AG08395 (cell line): ENCODE results near the gene RECQL5.
"Not testable (repeated sequence)": the region's sequence is repeated elsewhere in the genome, so short reads cannot be mapped to it uniquely, and the experiment has no call there.

ENCODE experiments used
- DNase-seq: peaks from one replicate; pipeline ENCODE4 v3.0.0; 2012; ENCODE audit warnings: mixed read lengths, low spot score

RECQL5 gene

DNA sequence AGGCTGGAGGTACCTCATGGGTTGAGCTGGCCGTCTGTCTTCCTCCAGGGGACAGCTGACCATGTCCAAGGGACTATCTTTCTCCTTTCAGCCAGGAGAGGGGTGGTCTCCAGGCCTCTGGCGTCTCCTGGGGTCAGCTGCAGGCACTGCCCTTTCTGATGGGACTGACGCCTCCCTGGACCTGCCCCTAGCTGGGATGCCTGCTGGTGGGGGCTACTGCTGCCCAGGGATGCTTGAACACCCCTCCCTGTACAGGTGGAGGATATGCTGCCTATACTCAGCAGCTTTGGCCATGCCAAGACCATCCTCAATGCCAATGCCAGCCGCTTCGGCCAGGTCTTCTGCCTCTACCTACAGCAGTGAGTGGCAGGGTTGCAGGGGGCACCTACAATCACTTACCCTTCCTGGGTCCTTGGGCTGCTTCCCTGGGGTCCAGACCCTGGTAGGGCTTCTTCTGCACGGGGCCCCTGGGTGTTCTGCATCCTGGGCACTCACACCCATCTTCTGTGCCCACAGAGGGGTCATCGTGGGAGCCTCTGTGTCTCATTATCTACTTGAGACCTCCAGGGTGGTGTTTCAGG lies 75.1 kb downstream of the RECQL5 start:
- DNase-seq = no peak

DNA sequence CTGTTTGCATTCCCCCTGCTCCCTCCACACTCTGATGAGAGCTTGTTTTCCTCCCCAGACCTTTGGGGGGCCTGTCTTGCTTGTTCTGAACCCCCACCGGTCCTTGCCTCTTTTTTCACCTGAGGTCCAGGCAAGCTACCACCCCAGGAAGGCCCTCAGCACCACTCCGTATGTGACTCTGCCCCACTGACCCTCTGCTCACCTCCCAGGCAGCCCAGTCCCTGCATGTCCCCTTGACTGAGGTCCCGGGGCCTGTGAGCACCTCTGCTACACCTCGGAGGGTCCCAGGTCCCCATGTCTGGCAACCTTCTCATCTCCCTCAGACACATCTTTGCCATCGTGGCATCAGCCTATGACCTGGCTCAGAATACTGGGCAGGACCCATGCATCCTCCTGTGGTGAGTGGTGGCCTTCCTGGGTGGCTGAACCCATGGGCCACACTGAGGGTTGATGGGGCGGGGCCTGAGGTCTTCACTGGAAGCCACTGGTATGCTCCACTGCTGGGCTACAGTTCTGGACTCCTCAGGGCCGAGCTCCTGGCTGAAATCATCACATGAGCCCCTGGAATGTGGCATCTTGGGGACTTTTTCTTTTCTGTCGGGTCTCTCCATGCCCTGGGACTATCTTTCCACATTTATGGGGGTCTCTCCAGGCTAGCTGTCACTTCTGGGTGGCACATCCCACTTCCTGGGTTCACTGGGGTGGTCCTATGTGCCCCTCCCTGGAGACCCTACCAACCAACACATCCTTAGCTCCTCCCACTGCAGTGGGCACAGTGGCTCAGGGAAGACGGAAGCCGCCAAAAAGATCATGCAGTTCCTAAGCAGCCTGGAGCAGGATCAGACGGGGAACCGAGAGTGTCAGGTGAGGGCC lies 75.9 kb downstream of the RECQL5 start:
- no peak for DNase-seq

DNA sequence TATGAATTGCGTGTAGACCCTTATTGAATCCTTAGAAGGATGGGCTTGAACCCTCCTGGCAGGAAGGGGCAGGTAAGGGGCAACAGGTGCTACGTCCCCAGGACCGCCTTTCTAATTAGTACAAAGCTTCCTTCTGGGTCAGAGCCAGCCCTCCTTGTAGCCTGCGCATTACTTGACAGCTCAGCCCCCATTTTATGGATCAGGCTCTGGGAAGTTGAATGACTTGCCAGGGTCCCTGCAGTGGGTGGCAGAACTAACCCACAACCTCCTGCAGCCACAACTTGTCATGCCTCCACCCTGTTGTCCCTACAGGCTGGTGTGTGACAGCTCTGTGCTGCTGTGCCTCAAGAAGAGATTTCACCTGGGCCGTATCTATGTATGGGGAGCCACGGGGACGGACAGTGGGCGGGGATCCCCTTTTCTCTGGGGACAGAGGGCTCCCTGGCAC lies 76.6 kb downstream of the RECQL5 start:
- no peak for DNase-seq

DNA sequence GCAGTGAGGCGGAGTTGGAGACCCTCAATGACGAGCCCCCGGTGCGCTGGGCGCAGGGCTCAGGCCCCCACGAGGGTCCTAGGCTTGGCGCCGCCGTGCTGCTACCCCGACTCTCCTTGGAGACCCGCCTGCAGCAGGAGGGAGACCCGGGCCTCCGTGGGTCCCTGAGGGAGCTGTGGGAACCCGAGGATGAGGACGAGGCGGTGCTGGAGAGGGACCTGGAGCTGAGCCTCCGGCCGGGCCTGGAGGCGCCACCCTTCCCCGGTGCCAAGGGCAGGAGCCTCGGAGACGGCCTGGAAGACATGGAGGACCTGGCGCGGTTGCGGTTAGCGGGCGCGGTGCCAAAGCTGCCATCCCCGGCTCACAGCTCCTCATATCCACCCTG lies 77.0 kb downstream of the RECQL5 start:
- no peak for DNase-seq

DNA sequence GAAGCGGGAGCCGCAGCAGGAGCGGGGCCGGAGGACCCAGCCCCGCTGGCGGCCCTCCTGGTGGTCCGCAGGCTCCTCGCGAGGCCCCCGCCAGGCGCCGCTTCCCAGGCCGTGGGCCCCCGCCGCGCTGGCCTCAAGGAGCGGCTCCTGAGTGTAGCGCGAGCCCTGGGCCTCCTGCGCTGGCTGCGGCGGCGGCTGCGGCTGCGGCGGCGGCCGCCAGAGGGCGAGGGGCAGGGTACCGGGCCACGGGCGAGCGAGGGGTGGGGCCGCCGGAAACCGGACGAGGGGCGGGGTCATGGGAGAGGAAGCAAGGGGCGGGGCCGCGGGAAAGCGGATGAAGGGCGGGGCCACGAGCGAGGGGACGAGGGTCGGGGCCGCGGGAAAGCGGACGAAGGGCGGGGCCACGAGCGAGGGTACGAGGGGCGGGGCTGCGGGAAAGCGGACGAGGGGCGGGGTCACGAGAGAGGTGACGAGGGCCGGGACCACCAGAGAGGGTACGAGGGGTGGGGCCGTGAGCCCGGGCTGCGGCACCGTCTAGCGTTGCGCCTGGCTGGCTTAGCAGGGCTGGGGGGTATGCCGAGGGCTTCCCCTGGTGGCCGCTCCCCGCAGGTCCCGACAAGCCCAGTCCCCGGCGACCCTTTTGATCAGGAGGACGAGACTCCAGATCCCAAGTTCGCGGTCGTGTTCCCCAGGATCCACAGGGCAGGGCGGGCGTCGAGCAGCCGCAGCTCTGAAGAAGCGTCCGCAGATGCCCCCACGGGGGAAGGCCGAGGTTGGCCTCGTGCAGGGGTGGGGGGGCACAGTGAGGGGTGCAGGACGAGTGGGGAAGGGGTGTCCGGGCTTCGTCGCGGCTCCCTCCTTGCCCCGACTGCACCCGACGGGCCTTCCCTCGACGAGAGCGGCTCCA lies 77.7 kb downstream of the RECQL5 start:
- peak; percentile 98 for DNase-seq

DNA sequence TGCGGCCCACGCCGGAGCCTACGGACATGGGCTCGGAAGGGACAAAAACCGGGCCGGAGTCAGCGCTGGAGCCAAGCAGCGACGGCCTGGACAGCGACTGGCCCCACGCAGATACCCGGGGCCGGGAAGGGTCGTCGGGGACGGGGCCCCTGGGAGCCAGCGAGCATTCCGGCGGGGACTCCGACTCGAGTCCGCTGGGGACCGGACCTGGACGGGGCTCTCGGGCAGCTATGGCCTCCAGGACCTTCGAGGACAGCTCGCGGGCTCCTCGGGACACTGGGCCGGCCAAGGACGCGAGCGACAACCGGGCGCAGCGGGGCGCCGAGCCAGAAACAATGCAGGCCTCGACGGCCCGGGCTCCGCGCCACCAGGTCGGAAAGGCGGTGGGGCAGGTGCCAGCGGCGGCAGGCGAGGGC lies 78.3 kb downstream of the RECQL5 start:
- no peak for DNase-seq

DNA sequence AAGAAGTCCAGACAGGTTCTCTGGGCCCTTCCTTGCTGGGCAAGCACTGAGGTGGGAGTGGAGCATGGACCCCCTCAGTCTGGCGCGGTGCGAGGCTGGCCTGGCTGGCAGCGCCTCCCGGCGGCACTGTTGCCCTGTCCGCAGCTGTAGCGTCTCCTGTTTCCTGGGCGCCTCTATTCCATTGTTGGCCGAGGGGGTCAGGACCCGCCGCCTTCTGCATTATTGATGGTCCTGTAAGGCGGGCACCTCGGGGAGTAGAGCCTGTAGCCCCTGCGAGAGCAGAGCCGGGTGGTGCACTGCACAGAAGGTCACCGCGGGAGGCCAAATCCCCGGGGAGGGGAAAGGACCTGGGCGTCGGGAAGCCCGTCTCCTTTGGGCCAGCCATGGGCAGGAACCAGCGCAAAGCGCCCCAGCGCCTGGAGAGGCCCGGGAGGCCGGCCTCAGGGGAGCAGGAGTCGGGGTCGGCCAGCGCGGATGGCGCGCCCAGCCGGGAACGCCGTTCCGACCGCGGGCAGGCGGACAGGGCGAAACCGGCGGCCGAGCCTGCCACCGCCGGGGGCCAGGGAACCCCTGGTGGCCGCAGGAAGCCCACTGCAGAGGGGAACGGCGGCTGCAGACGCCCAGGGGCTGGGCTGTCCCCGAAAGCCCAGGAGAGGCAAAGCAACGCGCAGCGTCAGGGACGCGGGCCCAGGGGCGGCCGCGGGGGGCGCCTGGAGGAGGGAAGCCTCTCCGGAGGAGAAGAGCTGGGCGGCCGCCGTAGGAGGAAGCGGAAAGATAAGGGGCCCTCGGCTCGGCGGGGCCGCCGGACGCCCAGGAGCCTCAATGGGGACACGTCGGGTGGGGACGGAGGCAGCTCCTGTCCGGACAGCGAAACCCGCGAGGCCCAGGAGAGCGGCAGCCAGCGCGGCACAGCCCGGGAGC lies 79.0 kb downstream of the RECQL5 start, which contains the start of gene MYO15B:
TSS of gene MYO15B (plus strand) at position 126 of the 921 bp plus-strand sequence. CDS start at position 384, 258 bp downstream.
- no peak for DNase-seq

DNA sequence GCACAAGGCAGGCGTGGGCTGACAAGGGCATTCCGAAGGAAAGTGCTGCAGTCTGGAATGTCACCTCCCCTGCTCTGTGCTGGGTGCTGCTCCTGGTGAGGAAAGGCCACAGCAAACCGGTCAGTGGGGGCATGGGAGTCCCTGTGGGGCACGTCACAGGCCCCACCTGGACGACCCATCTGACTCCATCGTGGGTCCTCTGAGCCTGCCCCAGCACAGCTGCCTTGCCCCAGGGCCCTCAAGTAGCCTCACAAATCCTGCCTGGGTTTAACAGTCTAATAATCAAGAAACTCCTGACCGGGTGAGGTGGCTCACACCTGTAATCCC lies 82.1 kb downstream of the RECQL5 start:
- no peak for DNase-seq

DNA sequence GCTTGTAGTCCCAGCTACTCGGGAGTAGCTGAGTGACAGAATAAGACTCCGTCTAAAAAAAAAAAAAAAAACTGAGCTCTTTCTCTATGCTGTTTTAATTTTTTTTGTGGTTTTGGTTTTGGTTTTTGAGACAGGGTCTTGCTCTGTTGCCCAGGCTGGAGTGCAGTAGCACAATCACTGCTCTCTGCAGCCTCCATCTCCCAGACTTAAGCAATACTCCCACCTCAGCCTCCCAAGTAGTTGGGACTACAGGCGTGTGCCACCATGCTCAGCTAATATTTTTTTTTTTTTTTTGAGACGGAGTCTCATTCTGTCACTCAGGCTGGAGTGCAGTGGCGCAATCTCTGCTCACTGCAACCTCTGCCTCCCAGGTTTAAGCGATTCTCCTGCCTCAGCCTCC lies 83.8 kb downstream of the RECQL5 start:
- DNase-seq = not testable (repeated sequence)

DNA sequence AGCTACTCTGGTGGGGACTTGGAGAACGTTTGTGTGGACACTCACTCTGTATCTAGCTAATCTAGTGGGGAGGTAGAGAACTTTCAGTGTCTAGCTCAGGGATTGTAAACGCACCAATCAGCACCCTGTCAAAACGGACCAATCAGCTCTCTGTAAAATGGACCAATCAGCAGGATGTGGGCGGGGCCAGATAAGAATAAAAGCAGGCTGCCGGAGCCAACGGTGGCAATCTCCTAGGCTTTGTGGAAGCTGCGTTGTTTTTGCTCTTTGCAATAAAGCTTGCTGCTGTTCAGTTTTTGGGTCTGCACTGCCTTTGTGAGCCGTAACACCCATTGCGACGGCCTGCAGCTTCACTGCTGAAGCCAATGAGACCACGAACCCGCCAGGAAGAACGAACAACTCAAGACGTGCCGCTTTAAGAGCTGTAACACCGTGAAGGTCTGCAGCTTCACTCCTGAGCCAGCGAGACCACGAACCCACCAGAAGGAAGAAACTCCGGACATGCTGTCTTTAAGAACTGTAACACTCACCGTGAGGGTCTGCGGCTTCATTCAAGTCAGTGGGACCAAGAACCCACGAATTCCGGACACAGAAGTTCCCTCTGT lies 85.7 kb downstream of the RECQL5 start:
- not testable (repeated sequence) for DNase-seq
